SK-N-SH (cell line): ENCODE results near the gene MYL12B. TPM values are rescaled to one million over a fixed set of nuclear protein-coding genes. Genes with fewer than 3 reads are reported as not detected.

Experiments used
- CTCF ChIA-PET: fragments of 300-600, 350-600 bp; formaldehyde crosslinking; extraction: SDS; loops from one replicate; lab custom pipeline; 2021; lab: Yijun Ruan, JAX
- POLR2A ChIA-PET: fragments of 350-600 bp; sonication (Branson Sonifier 250); formaldehyde crosslinking; extraction: SDS; loops from one replicate; lab custom pipeline; 2020; ENCODE audit warnings: antibody characterized with exemption, inconsistent platforms; lab: Yijun Ruan, JAX
- DNase-seq: peaks from one replicate; pipeline ENCODE4 v3.0.0; 2012
- H2AFZ ChIP-seq: fragments of 200-600 bp; sonication (generic); 2 replicates; pipeline ENCODE4 v1.8.1; 2016; ENCODE audit warnings: antibody characterized with exemption, mild to moderate bottlenecking, low read depth
- H3F3A ChIP-seq: fragments of 200-600 bp; sonication (generic); replicated peaks from 2 replicates; pipeline ENCODE3; 2016; ENCODE audit warnings: antibody characterized with exemption, mild to moderate bottlenecking; ENCODE audit not compliant: insufficient read depth
- H3K27ac ChIP-seq, 2 experiments: fragments of 200-500 bp in 1 of 2; fragments of 200-600 bp in 1 of 2; sonication (Bioruptor generic) in 1 of 2; sonication (generic), shearing (Covaris generic) in 1 of 2; 2 replicates each; pipeline versions ENCODE4 v1.5.1 to v1.6.1; 2014 to 2016; ENCODE audit warnings: low read depth in 2 of 2, inconsistent platforms in 1 of 2, low read length in 1 of 2, mild to moderate bottlenecking in 1 of 2, mixed read lengths in 1 of 2
- H3K27me3 ChIP-seq: fragments of 200-600 bp; sonication (generic), shearing (Covaris generic); 2 replicates; pipeline ENCODE4 v1.6.1; 2016; ENCODE audit warnings: mixed run types; ENCODE audit not compliant: insufficient read depth
- H3K36me3 ChIP-seq, 2 experiments: fragments of 200-500 bp in 1 of 2; fragments of 200-600 bp in 1 of 2; sonication (Bioruptor generic) in 1 of 2; sonication (generic) in 1 of 2; replicated peaks in 1 of 2; 2 replicates each; pipeline versions ENCODE3 to v1.5.1; 2014 to 2016; ENCODE audit warnings: low read length in 1 of 2, mild to moderate bottlenecking in 1 of 2; ENCODE audit not compliant: insufficient read depth in 2 of 2, control insufficient read depth in 1 of 2
- H3K4me1 ChIP-seq, 2 experiments: fragments of 200-500 bp in 1 of 2; fragments of 200-600 bp in 1 of 2; sonication (Bioruptor generic) in 1 of 2; sonication (generic), shearing (Covaris generic) in 1 of 2; 2 replicates each; pipeline versions ENCODE4 v1.5.1 to v1.6.1; 2014 to 2016; ENCODE audit warnings: low read depth in 1 of 2, low read length in 1 of 2, mixed run types in 1 of 2; ENCODE audit not compliant: insufficient read depth in 2 of 2, control insufficient read depth in 1 of 2
- H3K4me2 ChIP-seq: fragments of 200-600 bp; sonication (generic), shearing (Covaris generic); 2 replicates; pipeline ENCODE4 v1.6.1; 2017; ENCODE audit warnings: mixed run types
- H3K4me3 ChIP-seq, 2 experiments: fragments of 200-500 bp in 1 of 2; fragments of 200-600 bp in 1 of 2; sonication (Bioruptor generic) in 1 of 2; sonication (generic), shearing (Covaris generic) in 1 of 2; 2 replicates each; pipeline versions ENCODE4 v1.5.1 to v1.8.1; 2014 to 2016; ENCODE audit warnings: low read depth in 2 of 2, inconsistent platforms in 1 of 2, low read length in 1 of 2, mild to moderate bottlenecking in 1 of 2, mixed read lengths in 1 of 2, moderate library complexity in 1 of 2
- H3K79me2 ChIP-seq: fragments of 200-600 bp; sonication (generic); 2 replicates; pipeline ENCODE4 v1.8.1; 2017; ENCODE audit warnings: mild to moderate bottlenecking; ENCODE audit not compliant: insufficient read depth
- H3K9ac ChIP-seq: fragments of 200-600 bp; sonication (generic); 2 replicates; pipeline ENCODE4 v1.6.1; 2017; ENCODE audit warnings: mixed run types
- H3K9me2 ChIP-seq: fragments of 200-600 bp; sonication (generic); 2 replicates; pipeline ENCODE4 v1.6.1; 2017; ENCODE audit warnings: mixed run types
- H3K9me3 ChIP-seq: fragments of 200-600 bp; sonication (generic); 2 replicates; pipeline ENCODE4 v1.6.1; 2017; ENCODE audit warnings: mixed run types, mild to moderate bottlenecking, moderate library complexity
- H4K20me1 ChIP-seq: fragments of 200-600 bp; sonication (generic); 2 replicates; pipeline ENCODE4 v1.6.1; 2017; ENCODE audit warnings: mild to moderate bottlenecking, mixed run types; ENCODE audit not compliant: insufficient read depth
- CTCF ChIP-seq: fragments of 200-600 bp; sonication (generic); IDR thresholded peaks from 2 replicates; pipeline ENCODE4 v1.6.1; 2017; ENCODE audit warnings: antibody characterized with exemption, mild to moderate bottlenecking, moderate library complexity
- EP300 ChIP-seq, 2 experiments: IDR thresholded peaks; 2 replicates each; pipeline versions ENCODE4 v1.4.0 to v1.6.1; 2012; ENCODE audit warnings: borderline replicate concordance in 1 of 2, low read depth in 1 of 2, low read length in 1 of 2
- EZH2phosphoT487 ChIP-seq: fragments of 200-600 bp; sonication (generic); IDR thresholded peaks from 2 replicates; pipeline ENCODE4 v1.6.1; 2017; ENCODE audit warnings: low read depth, mixed run types, mild to moderate bottlenecking, antibody characterized with exemption, moderate library complexity, borderline replicate concordance
- FOXJ3 ChIP-seq: sonication (generic); formaldehyde crosslinking; IDR thresholded peaks from 2 replicates; pipeline ENCODE4 v1.5.1; 2020; ENCODE audit warnings: mild to moderate bottlenecking, missing genetic modification reagents
- MAX ChIP-seq: IDR thresholded peaks from 2 replicates; pipeline ENCODE4 v1.4.0; 2012; ENCODE audit warnings: low read depth
- MXI1 ChIP-seq: IDR thresholded peaks from 2 replicates; pipeline ENCODE4 v1.6.1; 2012; ENCODE audit warnings: mild to moderate bottlenecking, low read depth, low read length, improper control_type of control experiment
- NFIC ChIP-seq: IDR thresholded peaks from 2 replicates; pipeline ENCODE4 v1.4.0; 2012; ENCODE audit warnings: borderline replicate concordance
- PBX3 ChIP-seq: IDR thresholded peaks from 2 replicates; pipeline ENCODE4; 2012
- POLR2AphosphoS5 ChIP-seq: IDR thresholded peaks from 2 replicates; pipeline ENCODE4 v1.6.1; 2012; ENCODE audit warnings: low read depth, low read length
- REST ChIP-seq: IDR thresholded peaks from 2 replicates; pipeline ENCODE4 v1.6.1; 2012; ENCODE audit warnings: mild to moderate bottlenecking, low read depth, low read length, moderate library complexity
- TCF12 ChIP-seq: IDR thresholded peaks from 2 replicates; pipeline ENCODE4 v1.4.0; 2012
- TEAD4 ChIP-seq: IDR thresholded peaks from 2 replicates; pipeline ENCODE4 v1.4.0; 2012; ENCODE audit warnings: mild to moderate bottlenecking, borderline replicate concordance; ENCODE audit not compliant: insufficient read depth
- USF1 ChIP-seq: IDR thresholded peaks from 2 replicates; pipeline ENCODE4 v1.4.0; 2012; ENCODE audit warnings: low read depth, borderline replicate concordance
- USF2 ChIP-seq: fragments of 150-350 bp; IDR thresholded peaks from 2 replicates; pipeline ENCODE4 v1.6.1; 2017; ENCODE audit warnings: antibody characterized with exemption, low read length, low read depth, borderline replicate concordance
- WGBS: methylation state at CpG from one replicate; pipeline ENCODE4 v1.1.6; 2017; ENCODE audit warnings: low lambda C conversion rate; 5-methylcytosine and 5-hydroxymethylcytosine counted together
- polyA plus RNA-seq, 3 experiments: library from polyadenylated mRNA; depleted of rRNA; stranded (reverse); fragments of >200 nt; gene quantifications; 2 replicates each; pipeline ENCODE4 v1.2.3, GENCODE V29; 2012

MYL12B gene
- polyA plus RNA-seq, 1 of the 3 experiments (the other 2 are of a cell fraction) = 555 TPM

GRCh38 chr18:3223356-3223755, 38.6 kb upstream of the MYL12B start:
- Histone ChIP-seq H3K4me1 (no peaks in the 10 kb centered on the region), H2AFZ (no peak overlapping the region), H3K4me2 (no peak overlapping the region), H4K20me1 (no peaks in the 10 kb centered on the region), H3K79me2 (no peaks in the 10 kb centered on the region), H3K9me3 (no peaks in the 10 kb centered on the region), H3F3A (no peaks in the 10 kb centered on the region), H3K9me2 (no peaks in the 10 kb centered on the region), H3K36me3 (no peaks in the 10 kb centered on the region), H3K9ac (no peak overlapping the region), H3K27ac (no peak overlapping the region), H3K27me3 (no peaks in the 10 kb centered on the region), H3K4me3 (no peak overlapping the region)
- DNase-seq = no peak
- 76% methylated on average over 1 of the region's 1 CpG for WGBS
- TF ChIP-seq PBX3 (no peak), USF2 (no peak), FOXJ3 (CRISPR knock-in tag) (no peak), TCF12 (no peak), TEAD4 (no peak), NFIC (no peak), POLR2AphosphoS5 (no peak), EP300 (IDR thresholded peaks at IDR 0.05; ENCODE audit: borderline replicate concordance in 1 of 2, low read depth in 1 of 2, low read length in 1 of 2) (no peak), REST (no peak), MAX (no peak), CTCF (no peak), EZH2phosphoT487 (no peak), MXI1 (no peak), USF1 (no peak)
- POLR2A ChIA-PET = no interaction called here
- CTCF ChIA-PET = interaction anchor here (1.0 kb wide), 1 partner anchor 23 kb away, joined by 3 read pairs; no protein-coding TSS in a partner anchor
